A549 treated with GW870086 at 1 μM for 4 hours (cell line): ENCODE data around the gene ATP1A2. TPM values are rescaled to one million over a fixed set of nuclear protein-coding genes. Genes with fewer than 3 reads are reported as not detected.

Experiments
- total RNA-seq: library from RNA; stranded (reverse); fragments of 200-300 nt; extraction: Qiagen RNA extraction; gene quantifications from 5 replicates; pipeline ENCODE4 v1.2.3, GENCODE V29; 2022; ENCODE audit warnings: low read depth

ATP1A2 gene
- 0.03 to 0.18 TPM (median 0.06 TPM) in 4 of 5 replicates, not detected in the other for total RNA-seq

DNA sequence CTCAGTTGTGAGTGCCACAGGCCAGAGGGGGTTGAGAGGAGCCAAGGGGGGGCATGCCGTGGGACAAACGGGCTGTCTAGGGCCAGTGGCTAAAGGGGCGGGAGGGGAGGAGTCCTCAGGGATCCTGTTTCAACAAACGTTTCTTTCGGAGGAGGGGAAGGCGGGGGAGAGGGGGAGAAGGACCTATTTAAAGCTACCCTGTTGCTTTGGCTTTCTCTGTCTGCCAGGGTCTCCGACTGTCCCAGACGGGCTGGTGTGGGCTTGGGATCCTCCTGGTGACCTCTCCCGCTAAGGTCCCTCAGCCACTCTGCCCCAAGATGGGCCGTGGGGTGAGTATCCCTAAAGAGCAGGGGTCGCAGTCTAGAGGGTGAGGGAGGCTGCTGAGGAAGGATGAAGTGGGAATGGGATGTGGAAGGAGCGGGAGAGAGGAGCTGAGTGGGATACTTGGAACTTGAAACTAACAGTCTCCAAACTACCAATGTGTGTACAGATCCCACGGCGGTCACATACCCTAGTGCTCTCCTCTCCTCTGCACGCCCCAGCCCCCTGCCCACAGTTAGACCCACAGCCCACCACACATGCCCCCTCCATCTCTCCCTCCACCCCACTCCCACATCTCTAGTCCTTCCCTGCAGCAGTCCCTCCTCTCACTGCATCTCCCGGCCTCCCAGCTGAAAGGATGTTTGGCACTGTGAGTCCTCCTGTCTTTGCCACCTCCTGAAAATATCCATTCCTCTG is at the start of gene ATP1A2:
ATP1A2 (plus strand) TSS at position 215 of the 738 bp plus-strand sequence; CDS start at position 318, 103 bp downstream.

DNA sequence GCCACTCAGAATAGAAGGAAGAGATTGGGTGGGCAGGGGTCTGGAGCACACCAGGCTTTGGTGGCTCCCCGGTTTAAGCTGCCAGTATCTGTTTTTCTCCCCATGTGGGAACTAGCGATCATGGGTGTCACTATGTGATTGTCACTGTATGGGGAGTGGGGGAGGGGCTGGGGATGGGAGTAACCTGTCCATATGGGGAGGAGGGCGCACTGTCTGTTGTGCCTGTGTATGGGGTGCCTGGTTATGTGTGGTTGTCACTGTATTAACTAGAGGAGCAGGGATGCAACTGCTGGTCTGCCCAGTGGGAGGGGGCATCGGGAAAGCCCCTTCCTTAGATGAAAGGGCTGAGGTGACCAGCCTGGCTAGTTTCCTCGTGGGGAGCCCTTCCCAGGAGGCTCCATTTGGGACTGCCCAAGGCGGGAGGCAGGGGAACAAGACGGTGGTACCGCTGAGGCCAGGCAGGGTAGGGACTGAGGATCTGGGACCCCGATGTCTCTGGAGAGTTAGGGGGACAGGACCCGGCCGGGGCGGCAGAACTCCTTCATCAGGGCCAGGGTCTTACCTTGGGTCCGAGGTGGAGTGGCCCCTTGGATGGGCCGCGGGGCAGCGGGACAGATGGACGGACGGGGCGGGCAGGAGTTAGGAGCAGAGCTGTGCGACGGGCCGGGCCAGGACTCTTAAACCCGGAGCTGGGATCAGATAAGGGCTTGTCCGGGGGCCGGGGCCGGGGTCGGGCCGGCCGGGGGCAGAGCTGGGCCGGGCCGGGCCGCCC is 45.9 kb upstream of the ATP1A2 start, which contains the start of gene KCNJ10:
KCNJ10 (minus strand) TSS at position 701 of the 772 bp plus-strand sequence. CDS start 27,628 bp downstream, outside the sequence.

DNA sequence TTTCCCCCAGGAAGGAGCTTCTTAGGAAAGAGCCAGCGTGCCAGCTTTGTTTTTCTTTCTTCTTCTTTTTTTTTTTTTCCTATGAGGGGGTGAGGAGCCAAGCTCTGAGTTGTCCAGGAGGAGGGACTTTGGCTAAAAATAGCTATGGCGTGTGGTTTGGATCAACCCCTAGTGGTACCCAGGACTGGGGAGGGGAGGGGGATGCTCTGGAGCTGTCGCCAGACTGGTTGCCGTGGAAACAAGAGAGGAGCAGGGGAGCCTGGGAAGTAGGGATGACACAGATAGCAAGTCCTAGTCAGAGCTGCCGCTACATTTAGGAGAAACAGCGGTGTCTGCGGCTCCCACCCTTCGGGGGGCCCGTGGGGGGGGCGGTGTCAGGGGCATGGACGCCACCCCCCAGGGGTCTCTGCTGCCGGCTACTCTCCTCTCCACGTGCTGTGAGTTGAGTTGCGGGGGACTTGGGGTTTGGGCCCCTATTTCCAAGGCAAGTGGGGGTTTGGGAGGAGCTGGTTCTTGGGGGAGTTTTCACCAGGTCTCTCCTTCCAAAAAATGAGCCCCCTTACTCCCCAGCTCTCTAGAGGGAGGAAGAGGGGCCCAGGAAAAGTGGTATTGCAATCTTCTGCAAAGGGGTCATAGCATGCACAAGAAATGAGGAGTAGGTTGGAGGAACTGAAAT is 34.2 kb upstream of the ATP1A2 start, which contains the start of gene KCNJ9:
KCNJ9 (plus strand) TSS at position 278 of the 676 bp plus-strand sequence. CDS start 2,493 bp downstream, outside the sequence.

DNA sequence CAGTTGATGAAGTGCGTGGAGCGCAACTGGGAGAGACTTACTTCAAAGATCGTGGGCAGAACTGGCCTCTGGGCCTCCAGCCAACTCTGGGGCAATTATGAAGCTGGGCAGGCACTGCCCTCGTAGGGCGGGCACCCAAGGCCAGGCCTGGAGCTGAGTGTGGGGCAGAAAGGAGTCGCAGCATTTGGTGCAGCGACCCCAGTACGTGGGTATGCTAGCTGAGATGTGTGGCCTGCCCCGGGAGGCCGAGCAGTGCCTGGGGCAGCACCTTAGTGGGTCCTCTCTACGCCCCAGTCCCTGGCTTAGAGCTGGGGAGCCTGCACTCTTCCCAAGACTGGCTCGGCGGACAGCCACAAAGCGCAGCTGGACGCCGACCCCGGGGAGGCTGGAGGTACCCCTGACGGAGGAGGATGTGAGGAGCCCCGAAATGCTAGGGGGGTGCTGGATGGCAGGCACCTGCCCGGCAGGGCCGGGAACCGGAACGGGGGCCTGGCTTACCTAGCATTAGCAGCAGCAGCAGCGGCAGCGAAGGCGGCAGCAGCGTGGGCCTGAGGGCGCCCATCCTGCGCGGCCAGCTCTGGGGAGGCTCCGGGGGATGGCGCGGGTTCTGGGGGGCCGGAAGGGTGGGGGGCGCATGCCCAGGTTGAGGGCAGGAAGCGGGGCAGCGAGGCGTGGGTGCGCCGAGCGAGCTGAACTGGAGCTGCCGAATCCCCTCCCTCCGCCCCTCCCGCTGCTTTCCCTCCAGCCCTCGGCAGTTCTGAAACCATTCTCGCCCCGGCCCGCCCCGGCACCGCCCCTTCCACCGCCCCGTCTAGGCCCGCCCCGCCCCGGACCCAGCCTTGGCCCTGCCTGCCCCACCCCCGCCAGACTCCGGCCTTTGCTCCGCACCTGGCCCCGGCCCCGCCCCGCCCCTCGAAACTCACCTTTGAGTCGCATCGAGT is 17.4 kb upstream of the ATP1A2 start, which contains the start of gene IGSF8:
IGSF8 (minus strand) TSS at position 709 of the 941 bp plus-strand sequence; CDS start at position 562, 147 bp downstream.

DNA sequence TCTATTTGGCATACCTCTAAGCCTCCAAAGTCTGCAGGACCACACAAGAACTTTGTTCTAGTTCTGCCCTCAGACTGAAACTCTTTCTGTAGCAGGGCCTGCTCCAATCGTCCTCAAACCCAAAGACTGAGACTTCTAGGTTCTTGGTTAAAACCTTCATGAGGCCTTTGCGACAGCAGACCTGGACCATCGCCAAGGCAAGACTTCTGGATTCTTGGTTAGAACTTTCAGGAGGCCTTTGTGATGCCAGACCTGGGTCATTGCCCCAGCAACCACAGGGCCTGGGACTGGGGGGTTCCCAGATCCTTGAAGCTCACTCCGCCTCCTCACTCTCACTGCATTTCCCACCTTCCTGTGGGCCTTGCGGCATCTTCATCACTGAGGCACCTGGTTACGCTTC is 35.7 kb downstream of the ATP1A2 start, which contains the start of gene ATP1A4:
ATP1A4 (plus strand) TSS at position 301 of the 400 bp plus-strand sequence. CDS start 438 bp downstream, outside the sequence.

DNA sequence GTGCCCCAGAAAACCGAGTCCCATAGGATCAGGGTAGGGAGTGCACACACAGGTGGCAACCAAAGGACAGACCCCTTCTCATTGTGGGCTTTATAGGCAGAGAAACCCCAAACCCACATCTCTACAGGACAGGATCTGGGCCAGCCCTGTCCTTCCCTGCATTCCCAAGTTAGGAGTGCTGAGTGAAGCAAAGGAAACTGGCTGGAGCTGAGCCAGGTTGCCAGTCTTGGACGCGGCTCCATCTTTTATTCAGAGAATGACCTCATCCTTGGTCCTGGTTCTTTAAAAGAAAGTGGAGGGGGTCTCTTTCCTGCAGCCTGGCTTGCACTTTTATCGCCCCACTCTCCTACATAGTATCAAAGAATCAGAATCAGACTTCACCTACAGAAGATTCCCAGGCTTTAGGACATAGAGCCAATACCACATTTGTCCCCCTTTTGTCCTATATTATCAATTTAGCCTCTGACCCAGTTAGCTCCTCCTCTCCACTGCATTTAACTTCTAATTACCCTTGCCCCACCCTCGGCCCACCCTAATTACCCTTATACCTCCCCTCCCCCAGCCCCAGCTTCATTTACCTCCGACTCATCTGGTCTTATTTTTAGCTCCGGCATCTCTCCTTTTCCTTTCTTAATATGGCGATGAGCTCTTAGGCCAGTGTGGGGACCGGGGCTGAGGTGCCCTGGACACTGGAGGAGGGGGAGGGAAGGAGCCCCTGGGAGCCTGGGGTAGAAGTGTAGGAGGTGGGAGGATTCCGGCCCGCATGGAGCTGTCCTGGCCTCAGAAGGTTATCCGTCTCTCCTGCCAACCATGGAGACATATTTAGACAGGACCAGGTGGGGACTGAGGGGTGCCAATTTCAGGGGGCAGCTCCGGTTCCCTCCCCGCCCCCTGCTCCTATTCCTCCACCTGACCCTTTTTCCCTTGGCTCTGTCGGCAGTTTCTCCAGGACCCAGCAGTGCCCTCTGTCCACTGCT is 74.4 kb downstream of the ATP1A2 start, which contains the start of gene CASQ1:
CASQ1 (plus strand) TSS at position 927 of the 977 bp plus-strand sequence. CDS start 177 bp downstream, outside the sequence.

Other genes starting within 250 kb of the ATP1A2 start
- 0.64 to 0.91 TPM (median 0.78 TPM) in 5 replicates for gene CFAP45, start 215.6 kb upstream of the ATP1A2 start, total RNA-seq
- gene TAGLN2, start 190.3 kb upstream of the ATP1A2 start, total RNA-seq: 941 to 1,085 TPM (median 1,033 TPM) in 5 replicates
- 0.17 to 0.27 TPM (median 0.21 TPM) in 5 replicates for gene IGSF9, start 170.1 kb upstream of the ATP1A2 start, total RNA-seq
- gene SLAMF9, start 161.5 kb upstream of the ATP1A2 start, total RNA-seq: 0.25 to 1.3 TPM (median 0.82 TPM) in 5 replicates
- 4.0 to 4.8 TPM (median 4.5 TPM) in 5 replicates for gene PIGM, start 83.8 kb upstream of the ATP1A2 start, total RNA-seq
- gene KCNJ10, start 45.6 kb upstream of the ATP1A2 start, total RNA-seq: not detected in 5 replicates
- not detected in 5 replicates for gene KCNJ9, start 34.2 kb upstream of the ATP1A2 start, total RNA-seq
- gene IGSF8, start 17.1 kb upstream of the ATP1A2 start, total RNA-seq: 6.1 to 9.4 TPM (median 8.9 TPM) in 5 replicates
- gene ATP1A4, start 35.8 kb downstream of the ATP1A2 start, total RNA-seq: not detected in 5 replicates
- not detected in 5 replicates for gene CASQ1, start 74.8 kb downstream of the ATP1A2 start, total RNA-seq
- 166 to 186 TPM (median 176 TPM) in 5 replicates for gene PEA15, start 89.6 kb downstream of the ATP1A2 start, total RNA-seq
- gene DCAF8, start 146.8 kb downstream of the ATP1A2 start, total RNA-seq: 40.3 to 54.8 TPM (median 47.8 TPM) in 5 replicates
- gene PEX19, start 169.4 kb downstream of the ATP1A2 start, total RNA-seq: 17.6 to 26.6 TPM (median 25.1 TPM) in 5 replicates
- gene COPA, start 227.5 kb downstream of the ATP1A2 start, total RNA-seq: 80.3 to 97.4 TPM (median 81.0 TPM) in 5 replicates
- 38.8 to 49.7 TPM (median 45.4 TPM) in 5 replicates for gene NCSTN, start 227.6 kb downstream of the ATP1A2 start, total RNA-seq